Kidney tubule cell (primary cell): ENCODE data around the gene PATJ.
"Not testable (repeated sequence)": the region's sequence is repeated elsewhere in the genome, so short reads cannot be mapped to it uniquely, and the experiment has no call there.

ENCODE experiments used
- DNase-seq: peaks from one replicate; pipeline ENCODE4 v3.0.0-alpha.2; 2018; ENCODE audit warnings: low spot score

PATJ gene

GRCh38 chr1:61942856-61943255, 200.6 kb downstream of the PATJ start:
- DNase-seq, result no peak

DNA sequence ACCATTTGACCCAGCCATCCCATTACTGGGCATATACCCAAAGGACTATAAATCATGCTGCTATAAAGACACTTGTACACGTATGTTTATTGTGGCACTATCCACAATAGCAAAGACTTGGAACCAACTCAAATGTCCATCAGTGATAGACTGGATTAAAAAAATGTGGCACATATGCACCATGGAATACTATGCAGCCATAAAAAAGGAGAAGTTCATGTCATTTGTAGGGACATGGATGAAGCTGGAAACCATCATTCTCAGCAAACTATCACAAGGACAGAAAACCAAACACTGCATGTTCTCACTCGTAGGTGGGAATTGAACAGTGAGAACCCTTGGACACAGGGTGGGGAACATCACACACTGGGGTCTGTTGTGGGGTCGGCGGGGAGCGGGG, 206.4 kb downstream of the PATJ start:
- DNase-seq, result not testable (repeated sequence)

DNA sequence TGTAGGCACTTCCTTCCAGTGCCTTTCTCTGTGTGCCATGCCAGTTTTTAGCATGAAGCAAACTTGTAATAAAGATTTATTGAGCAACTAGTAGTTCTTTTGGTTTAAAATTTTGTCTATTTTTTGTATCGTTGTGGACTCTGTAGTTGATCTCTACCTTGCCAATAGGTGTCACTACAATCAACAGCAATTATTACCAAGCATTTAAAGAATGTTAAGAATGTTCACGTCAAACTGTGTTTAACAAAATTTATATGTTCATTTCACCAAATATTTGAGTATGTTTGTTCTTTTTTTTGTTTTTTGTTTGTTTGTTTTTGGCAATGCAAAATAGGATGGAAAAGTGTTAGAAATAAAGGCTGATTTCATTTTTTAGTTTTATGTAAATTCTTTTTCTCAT, 208.1 kb downstream of the PATJ start:
- peak; percentile 50 for DNase-seq

DNA sequence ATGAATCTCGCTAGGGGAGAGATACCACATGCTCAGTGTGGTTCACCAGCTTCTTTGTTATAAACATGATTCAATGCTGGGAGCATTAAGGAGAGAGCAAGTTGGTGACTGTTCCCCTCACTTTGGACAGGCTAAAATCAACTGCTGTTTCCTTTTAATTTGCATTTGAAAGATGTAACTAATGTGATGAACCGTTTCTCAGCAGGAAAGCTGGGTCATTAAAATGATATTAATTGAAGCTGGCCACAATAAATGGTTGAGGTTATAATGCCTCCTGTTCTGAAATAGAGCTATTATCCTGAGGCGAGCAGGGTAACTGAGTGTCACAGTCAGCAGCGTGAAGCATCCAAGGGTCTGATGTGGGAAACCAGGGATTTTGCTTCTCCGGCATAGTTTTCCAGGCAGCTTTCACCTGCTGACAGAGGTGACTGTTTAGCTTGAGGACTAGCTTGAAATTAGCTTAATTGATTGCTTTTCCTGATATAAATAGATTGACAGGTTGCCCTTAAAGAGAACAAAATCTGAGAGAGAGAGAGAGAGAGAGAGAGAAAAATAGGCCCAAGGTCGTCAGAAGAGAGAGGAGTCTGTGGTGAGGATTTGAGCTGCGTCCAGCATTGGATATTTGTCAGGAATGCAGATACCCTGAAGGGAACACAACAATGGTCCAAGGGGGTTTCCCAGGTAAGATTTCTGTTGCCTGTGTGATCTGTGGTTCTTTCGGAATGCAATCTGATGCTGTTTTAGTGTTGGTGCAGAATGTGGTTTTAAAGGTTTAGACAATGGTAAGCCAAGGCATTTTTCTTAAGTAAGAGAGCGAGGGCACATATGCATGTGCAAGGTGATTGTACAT, 209.7 kb downstream of the PATJ start:
- DNase-seq, result peak; percentile 89

DNA sequence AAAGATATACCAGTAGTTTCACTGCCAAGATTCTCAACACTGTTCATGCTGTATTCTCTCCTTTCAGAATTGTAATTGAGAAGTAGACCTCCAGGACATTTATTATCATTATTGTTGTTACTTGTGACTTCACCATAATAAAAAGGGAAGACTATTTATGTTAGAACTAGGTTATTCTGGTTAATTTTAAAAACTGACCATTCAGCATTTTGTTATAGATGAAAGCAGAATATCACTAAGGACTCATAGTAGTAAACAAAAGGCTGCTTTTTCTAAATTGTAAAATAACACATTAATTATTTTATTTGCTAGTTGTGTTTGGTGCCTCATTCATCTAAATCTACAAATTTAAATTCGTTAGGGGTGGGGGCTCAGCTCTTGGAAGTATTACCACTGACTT, 210.4 kb downstream of the PATJ start:
- DNase-seq, result no peak

GRCh38 chr1:61953076-61953789, 211.0 kb downstream of the PATJ start:
- no peak for DNase-seq

DNA sequence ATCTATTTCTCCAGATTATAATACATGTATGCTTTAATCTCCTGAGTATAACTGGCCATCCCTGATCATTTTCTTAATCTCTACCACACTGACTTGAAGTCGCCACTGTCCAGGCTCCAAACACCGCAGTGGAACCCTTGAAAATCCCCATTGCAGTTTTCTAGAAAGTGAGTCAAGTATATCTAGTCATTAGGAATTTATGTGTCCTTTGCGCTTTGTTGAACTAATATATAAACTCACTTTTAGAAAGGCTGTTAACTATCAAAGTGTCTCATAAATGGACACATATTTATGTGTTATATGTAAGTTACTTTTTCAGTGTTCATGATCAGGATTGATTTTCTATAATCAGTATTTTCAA, 211.5 kb downstream of the PATJ start:
- DNase-seq, result no peak

DNA sequence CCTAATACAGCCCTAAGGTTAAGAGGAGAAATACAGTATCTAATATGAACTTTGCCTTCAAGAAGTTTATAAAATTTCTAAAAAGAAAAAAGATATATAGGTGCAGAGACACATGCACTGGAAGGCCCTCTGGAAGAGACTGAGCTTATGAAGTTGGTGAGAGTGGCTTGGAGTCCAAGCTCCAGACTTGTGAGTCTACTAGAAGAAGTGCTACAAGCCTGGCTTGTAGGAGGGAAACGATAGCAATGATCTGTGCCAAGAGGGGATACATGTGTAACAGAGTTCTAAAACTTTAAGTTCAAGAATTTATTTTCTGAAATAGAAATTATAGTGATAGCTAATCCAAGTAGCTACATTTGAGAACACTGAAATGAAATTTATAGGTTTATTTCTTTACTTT, 213.0 kb downstream of the PATJ start:
- DNase-seq, result no peak

GRCh38 chr1:61956016-61956645, 213.9 kb downstream of the PATJ start:
- no peak for DNase-seq

DNA sequence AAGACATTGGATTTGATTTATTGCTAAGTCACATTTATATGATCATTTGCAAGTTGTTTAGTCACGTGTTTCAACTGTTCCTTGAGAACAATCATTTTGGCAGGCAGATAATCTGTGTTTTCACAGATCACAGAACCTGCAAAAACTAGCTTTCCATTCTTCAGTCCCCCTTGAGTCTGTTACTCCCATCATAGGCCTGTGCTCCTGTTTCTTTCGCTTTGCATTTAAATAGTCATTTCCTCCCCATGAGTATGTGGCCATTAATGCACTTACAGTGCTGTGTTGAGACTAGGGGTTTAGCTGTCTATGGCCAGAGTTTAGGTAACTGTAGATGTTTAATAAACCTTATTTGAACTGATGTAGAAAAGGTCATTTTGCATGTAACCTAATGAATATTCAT, 214.5 kb downstream of the PATJ start:
- no peak for DNase-seq

DNA sequence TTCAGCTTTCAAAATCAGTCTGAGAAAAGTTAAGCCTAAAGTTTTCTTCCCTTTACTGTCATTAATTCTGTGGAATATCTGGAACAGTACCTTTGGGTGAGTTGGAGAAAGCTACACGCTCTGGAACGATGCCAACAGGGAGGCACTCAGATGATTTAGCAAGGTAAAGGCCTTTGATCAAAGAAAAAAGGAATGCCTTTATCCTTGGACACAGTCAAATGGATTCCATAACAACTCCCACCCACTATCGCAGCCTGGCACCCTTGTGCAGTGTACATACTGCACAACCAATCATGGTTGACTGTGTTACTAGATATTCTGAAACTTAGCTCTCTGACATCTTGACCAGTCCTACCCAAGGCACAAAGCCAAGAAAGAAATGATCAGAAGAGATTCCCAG, 218.7 kb downstream of the PATJ start:
- no peak for DNase-seq

- no peak for DNase-seq
Observed at GRCh38 chr1:61962631-61963030, 220.4 kb downstream of the PATJ start.

DNA sequence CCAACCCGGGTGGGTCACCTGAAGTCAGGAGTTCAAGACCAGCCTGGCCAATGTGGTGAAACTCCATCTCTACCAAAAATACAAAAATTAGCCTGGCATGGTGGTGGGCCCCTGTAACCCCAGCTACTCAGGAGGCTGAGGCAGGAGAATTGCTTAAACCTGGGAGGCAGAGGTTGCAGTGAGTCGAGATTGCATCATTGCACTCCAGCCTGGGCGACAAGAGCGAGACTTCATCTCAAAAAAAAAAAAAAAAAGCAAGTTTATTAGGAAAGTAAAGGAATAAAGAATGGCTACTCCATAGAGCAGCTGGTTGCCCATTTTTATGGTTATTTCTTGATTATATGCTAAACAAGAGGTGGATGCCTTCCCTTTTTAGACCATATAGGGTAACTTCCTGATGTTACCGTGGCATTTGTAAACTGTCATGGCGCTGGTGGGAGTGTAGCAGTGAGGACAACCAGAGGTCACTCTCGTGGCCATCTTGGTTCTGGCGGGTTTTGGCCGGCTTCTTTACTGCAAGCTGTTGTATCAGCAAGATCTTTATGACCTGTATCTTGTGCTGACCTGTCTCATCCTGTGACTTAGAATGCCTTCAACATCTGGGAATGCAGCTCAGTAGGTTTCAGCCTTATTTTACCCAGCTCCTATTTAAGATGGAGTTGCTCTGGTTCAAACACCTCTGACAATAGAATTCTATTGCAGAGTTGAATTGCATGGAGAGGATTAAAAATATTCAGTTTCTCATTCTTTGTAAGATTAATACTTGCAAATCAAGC, 224.4 kb downstream of the PATJ start:
- not testable (repeated sequence) for DNase-seq

- peak; percentile 28 for DNase-seq
Observed at GRCh38 chr1:61967750-61968149, 225.5 kb downstream of the PATJ start.

DNA sequence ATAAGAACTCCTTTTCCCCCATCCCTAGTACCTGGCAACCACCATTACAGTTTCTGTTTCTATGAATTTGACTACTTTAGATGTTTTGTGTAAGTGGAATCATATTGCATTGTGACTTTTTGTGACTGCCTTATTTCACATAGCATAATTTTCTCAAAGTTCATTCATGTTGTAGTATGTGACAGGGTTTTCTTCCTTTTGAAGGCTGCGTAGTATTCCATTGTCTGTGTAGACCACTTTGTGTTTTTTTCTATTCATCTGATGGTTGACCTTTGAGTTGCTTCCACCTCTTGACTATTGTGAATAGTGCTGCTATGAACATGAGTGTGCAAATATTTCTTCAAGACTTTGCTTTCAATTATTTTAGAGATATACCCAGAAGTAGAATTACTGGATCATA, 226.6 kb downstream of the PATJ start:
- no peak for DNase-seq

DNA sequence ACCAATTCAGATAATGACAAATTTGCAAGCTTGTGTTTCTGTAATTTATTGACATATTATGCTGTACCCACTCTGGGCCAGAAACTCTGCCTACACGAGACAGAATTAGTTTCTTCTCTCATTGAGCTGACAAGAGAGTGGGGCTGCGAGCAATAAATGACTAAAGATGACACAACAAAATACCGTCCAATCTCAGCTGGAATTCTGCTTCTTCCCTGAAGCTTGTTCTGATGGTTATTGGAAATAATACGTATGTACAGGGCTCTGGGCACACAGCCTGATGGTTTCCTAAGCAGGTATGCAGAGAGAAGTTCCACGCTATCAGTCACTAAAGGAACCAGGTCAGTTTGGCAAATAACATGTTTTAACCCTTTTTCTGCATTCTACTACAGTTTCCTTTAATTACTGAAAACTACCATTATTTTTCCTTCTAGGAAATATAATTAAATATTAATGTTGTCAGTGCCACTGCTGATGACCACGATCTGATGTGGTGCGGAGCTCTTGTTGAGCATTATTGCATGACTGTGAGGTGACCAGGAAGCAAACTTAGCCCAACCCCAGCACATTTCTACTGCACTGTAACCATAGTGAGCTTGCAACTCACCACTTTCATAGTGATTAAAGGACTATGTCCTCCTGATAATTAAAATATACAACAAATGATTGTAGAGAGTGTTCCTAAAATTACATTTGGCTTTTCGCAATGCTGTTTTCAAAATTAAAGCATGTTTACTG, 231.0 kb downstream of the PATJ start:
- peak; percentile 17 for DNase-seq

DNA sequence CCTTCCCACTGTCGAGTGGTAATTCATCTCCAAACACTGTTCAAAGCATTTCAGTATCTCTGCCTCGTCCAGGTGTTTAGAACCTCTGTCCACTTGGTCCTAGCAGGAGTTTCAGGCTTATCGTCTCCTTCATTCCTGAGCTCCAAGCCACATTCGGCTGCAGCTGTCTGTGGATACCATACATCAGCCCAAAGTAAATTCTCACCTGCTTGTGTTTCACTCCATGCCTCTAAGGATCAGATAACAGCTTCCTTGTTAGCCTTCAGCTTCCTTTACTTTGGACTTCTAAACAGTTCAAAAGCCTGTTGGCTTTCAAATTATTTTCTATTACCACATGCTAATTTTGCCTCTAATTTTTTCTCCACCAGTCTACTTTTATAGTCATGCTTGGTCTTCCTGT, 233.4 kb downstream of the PATJ start:
- DNase-seq, result no peak

GRCh38 chr1:61976566-61976965, 234.3 kb downstream of the PATJ start:
- no peak for DNase-seq

DNA sequence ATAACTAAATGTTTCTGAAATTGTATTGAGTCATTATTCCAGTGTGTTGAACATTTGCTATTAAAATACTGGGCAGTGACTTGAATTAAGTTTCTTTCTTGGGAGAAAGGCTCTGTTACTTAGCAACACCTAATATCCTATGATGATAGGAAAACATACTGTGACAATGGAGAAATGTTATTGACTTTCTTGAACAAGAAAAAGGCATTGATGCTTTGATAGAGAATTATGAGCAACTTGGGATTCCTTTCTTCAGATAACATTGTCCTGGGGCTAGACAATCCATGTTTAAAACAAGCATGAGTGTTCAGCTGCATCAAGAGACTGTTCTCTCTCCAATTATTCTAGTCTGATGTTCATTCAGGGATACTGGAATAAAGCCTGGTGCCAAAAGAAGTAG, 236.5 kb downstream of the PATJ start:
- DNase-seq, result no peak

- no peak for DNase-seq
Observed at GRCh38 chr1:61979729-61980128, 237.4 kb downstream of the PATJ start.

DNA sequence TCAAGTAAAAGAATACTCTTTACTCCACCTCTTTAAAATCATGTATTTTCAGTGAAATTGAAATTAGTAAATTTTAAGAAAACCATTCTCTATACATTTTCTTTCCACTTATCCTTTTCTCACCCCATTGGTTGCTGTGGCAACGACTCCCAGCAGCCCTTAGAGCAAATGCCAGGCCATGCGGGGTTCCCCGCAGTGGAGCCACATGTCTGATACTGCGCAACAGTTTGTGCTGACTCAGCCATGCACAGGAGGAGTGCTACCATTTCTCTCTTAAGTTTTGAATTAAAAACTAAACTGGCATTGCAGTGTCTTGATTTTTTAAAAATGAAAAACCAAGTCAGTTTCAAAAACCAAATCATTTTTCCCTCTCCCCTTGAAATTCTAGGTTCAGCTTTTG, 238.3 kb downstream of the PATJ start:
- DNase-seq, result no peak
